ENCODE results near the gene RGL3.
A peak's percentile ranks its signal among the peaks of the same experiment; 100 is the strongest.
"Not testable (repeated sequence)": the region's sequence is repeated elsewhere in the genome, so short reads cannot be mapped to it uniquely, and the experiment has no call there.

The RGL3 gene

GRCh38 chr19:11420429-11421370, 1.6 kb upstream of the RGL3 start:
- DNase-seq (ENCODE audit: low spot score): peak; percentile 70

DNA sequence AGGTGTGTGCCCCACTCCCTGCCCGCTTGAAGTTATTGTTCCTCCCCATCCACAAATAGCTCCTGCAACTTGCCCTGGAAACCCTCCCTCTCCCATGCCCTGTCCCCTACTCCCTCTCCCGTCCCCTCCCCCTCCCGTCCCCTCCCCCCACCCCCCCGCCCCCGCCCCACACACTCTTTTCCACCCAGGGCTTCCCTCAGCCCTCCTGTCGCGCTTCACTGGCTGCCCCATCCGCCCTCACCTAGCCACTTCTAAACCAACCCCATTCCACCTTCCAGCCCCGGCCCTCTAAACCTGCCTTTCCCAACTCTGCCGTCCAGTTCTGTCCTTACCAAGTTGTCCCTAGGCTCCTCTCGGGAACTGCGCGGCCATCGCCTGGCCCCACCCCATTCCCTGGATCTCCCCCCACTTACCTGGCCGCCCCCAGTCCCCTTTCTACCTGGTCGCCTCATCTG, 993 bp downstream of the RGL3 start:
- DNase-seq (ENCODE audit: low spot score): no peak

DNA sequence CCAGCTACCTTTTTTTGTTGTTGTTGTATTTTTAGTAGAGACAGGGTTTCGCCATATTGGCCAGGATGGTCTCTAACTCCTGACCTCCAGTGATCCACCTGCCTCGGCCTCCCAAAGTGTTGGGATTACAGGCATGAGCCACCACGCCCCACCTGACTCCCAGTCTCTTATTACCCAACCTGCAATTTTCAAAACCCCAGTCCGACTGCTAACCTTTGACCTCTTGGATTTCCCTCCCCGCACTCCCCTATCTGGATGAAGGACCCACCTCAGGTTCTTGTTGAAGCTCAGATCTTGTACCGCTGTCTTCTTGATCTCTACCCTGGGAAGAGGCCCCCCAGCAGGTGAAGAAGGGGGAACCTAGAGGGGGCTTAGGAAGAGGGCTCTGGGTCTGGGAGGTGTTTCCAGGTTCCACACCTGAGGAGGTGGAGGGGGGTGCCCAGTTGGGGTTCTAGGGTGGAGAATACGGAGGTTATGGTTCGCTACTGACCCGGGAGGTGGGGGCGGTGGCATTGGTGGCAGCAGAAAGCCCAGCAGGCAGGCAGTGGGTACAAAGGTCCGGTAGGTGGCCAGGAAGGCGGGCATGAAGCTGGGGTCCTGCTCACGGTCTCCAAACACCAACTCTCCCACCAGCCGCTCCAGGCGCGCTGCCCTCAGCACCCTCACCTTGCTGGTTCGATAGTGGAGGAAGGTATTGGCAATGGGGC, 2.6 kb downstream of the RGL3 start:
- no peak for DNase-seq (ENCODE audit: low spot score)

- no peak for DNase-seq (ENCODE audit: low spot score)
Observed at GRCh38 chr19:11414544-11414943, 4.6 kb downstream of the RGL3 start.

- DNase-seq (ENCODE audit: low spot score): no peak
Observed at GRCh38 chr19:11410682-11411081, 8.4 kb downstream of the RGL3 start.

- no peak for DNase-seq (ENCODE audit: low spot score)
Observed at GRCh38 chr19:11408591-11408990, 10.5 kb downstream of the RGL3 start.

DNA sequence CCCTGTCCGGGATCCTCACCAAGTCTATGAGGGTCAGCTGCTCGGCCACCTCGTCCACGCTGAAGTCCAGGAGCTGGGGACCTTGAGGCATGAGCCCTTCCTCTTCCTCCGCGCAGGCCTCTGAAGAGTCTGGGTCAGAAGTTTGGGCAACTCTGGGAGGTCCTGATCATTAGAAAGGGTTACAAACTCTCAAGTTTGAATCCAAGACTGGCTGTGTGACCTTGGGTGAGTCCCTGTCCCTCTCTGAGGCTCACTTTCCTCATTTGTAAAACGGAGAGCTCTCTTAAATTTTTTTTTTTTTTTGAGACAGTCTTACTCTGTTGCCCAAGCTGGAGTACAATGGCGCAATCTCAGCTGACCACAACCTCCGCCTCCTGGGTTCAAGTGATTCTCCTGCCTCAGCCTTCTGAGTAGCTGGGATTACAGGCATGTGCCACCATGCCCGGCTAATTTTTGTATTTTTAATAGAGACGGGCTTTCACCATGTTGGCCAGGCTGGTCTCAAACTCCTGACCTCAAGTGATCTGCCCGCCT, 12.3 kb downstream of the RGL3 start:
- DNase-seq (ENCODE audit: low spot score): not testable (repeated sequence)

- no peak for DNase-seq (ENCODE audit: low spot score)
Observed at GRCh38 chr19:11405846-11406643, 13.1 kb downstream of the RGL3 start.

DNA sequence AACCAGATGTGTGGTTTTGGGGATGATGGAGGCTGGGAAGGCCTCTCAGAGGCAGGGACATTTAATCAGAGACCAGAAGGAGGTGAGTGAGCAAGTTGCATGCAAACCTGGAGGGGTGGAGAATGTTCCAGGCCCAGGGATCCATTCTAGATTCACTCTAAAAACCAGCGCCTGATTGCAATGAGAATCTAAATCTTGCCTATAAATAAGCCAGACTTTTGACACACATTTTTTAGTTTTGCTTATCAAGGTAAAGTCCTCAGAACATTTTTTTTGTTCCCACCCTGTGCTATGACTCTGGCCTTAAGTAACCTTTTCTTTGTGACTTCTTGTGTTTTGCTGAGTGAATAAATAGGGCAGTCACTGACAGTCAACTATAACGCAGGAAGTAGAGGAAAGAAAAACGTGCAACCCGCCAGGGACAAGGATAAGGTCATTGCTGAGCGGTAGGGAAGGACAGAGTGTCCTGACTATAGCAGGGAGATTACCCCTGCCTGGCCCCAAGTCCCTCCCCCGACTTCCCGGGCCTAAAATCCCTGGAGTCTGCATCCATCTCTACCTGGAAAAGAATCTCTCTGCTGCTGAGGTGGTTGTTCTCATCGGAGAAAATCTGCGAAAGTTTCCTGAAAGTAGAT, 14.4 kb downstream of the RGL3 start:
- no peak for DNase-seq (ENCODE audit: low spot score)

DNA sequence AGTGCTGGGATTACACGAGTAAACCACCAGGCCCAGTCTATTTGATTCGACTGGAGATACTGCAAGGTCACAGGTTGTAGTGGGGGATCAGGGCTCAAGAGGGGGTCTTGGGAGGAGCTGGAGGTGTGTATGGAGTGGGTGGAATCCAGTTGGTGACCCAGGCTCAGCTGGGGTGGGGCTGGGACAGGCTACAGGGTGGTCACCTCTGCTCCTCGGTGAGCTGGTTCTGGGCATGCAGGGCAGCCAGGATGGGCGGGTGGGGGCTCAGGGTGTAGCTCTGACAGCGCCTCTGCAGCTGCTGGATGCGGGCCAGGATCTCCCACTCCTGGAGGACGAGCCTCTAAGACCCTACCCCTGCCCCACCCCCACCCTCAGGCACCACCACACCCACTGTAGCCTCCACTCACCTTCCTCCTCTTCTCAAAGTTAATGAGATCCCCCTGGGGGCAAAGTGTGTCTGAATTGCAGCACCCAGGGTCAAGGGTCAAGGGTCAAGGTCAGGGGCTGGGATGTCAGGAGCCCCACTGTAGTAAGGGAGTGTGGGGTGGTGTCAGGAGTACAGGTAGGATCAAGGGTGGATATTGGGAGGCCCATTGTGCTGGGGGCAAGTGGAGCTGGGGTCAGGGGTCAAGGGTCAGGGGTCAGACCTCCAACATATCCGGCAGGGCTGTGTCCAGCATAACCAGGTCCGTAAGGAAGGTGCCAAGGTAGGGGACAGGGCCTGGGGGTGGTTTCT, 17.1 kb downstream of the RGL3 start:
- no peak for DNase-seq (ENCODE audit: low spot score)

GRCh38 chr19:11400798-11401197, 18.3 kb downstream of the RGL3 start:
- no peak for DNase-seq (ENCODE audit: low spot score)

DNA sequence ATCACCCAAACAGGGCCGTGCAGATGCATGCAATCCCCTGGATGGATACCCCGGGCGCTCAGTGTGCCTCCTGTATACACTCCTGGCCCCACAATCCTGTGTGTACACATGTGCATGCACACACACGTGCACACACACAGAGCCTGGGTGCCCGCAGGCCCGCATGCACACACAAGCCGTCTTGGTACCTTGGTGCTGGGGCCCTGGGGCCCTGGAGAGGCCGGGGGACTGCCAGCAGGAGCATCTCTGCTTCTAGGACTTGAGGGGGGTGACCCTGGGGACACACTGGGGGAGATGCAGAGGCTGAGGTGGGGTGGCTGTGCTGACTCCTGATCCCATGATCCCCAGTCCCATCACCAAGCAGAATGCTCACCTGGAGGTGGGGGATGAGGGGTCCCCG, 19.4 kb downstream of the RGL3 start:
- DNase-seq (ENCODE audit: low spot score): no peak

GRCh38 chr19:11397089-11397610, 22.0 kb downstream of the RGL3 start:
- DNase-seq (ENCODE audit: low spot score): no peak

- no peak for DNase-seq (ENCODE audit: low spot score)
Observed at GRCh38 chr19:11390933-11391680, 28.0 kb downstream of the RGL3 start.

DNA sequence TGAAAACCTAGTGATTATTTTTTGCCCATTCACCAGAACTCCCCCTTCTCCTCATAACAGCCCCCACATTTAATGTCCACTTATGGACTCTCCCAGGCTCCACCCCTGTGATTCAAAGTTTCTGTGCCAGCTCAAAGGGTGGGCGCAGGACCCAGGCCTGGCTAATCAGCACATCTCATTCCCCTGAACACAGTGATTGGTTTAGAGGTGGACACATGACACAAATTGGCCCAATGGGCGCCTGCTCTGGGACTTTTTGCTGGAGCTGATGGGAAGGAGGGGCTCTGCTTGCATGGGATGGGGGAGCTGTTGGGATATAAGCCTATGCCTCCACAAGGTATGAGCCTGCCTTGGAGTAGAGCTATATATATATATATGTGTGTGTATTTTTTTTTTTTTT, 28.8 kb downstream of the RGL3 start:
- no peak for DNase-seq (ENCODE audit: low spot score)

DNA sequence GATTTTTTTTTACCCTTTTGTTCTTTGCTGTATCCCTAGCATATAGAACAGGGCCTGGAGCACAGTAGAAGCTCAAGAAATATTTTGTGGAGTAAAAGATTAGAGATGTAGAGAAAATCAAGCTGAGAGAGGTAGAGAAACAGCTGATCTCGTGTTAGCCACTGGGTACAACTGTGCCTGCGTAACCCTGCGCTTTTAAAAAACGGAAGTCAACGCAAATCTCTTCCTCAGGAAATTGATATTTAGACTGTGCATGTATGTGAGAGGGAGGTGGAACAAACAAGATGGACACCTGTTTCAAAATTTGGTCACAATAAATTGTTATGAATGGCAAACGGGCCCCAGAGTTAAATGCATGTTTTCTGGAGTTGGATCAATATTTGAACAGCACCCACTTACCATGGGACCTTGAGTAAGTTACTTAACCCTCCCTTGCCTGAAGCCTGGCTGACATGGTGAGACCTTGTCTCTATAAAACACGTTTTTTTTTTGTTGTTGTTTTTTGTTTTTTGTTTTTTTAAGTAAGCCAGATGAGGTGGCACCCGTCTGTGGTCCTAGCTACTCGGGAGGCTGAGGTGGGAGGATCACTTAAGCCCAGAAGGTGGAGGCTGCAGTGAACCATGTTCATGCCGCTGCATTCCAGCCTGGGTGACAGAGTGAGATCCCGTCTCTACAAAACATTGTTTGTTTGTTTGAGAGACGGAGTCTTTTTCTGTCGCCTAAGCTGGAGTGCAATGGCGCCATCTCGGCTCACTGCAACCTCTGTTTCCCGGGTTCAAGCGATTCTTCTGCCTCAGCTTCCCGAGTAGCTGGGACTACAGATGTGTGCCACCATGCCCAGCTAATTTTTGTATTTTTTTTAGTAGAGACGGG, 31.7 kb downstream of the RGL3 start:
- no peak for DNase-seq (ENCODE audit: low spot score)

- no peak for DNase-seq (ENCODE audit: low spot score)
Observed at GRCh38 chr19:11384778-11385129, 34.4 kb downstream of the RGL3 start.

- DNase-seq (ENCODE audit: low spot score): no peak
Observed at GRCh38 chr19:11383706-11384048, 35.4 kb downstream of the RGL3 start.
